Measurements from ENCODE around the gene TRAF3.
"Not testable (repeated sequence)": the region's sequence is repeated elsewhere in the genome, so short reads cannot be mapped to it uniquely, and the experiment has no call there.

TRAF3 gene

DNA sequence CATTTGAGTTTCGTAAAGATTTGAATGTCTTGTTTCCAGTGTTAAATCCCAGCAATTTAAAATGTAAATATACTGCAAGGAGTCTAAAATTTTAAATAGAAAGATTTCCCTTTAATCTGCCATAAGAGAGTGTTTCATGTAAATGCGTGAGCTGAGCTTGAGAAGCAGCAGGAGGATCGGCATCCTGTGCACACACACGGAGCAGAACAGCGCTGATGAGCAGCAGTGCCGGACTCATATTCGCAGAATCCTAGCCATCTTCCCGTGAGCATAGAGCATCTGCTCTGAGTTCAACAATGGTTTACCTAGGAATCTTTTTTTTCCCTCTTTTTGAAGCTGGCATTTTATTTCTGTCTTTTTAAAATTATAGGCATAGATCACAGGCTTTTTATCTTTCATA is 115.4 kb downstream of the TRAF3 start:
- no peak for DNase-seq (ENCODE audit: low spot score)

DNA sequence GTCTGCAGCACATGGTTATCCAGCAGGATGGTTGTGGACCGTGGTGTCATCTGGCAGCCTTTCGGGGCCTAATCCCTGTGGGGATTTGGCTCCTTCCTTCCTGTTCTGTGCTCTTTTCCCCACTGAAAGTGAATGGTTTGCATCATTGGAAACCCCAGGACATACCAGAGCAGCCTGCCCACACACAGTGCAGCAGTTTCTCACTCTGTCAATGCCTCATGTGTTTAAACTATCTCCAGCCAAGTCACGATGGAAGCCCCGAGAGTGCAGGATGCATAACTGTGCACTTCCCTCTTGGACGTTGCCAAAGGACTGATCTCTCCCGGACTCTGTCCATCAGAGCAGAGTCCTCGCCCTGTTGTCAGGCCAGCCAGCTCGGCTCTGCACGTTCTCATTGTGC is 116.2 kb downstream of the TRAF3 start:
- DNase-seq (ENCODE audit: low spot score): no peak

GRCh38 chr14:102896735-102897134 is 119.5 kb downstream of the TRAF3 start:
- DNase-seq (ENCODE audit: low spot score): not testable (repeated sequence)

GRCh38 chr14:102897299-102898027 is 120.2 kb downstream of the TRAF3 start:
- no peak for DNase-seq (ENCODE audit: low spot score)

- no peak for DNase-seq (ENCODE audit: low spot score)
These were observed 121.0 kb downstream of the TRAF3 start for GRCh38 chr14:102898298-102898697.

DNA sequence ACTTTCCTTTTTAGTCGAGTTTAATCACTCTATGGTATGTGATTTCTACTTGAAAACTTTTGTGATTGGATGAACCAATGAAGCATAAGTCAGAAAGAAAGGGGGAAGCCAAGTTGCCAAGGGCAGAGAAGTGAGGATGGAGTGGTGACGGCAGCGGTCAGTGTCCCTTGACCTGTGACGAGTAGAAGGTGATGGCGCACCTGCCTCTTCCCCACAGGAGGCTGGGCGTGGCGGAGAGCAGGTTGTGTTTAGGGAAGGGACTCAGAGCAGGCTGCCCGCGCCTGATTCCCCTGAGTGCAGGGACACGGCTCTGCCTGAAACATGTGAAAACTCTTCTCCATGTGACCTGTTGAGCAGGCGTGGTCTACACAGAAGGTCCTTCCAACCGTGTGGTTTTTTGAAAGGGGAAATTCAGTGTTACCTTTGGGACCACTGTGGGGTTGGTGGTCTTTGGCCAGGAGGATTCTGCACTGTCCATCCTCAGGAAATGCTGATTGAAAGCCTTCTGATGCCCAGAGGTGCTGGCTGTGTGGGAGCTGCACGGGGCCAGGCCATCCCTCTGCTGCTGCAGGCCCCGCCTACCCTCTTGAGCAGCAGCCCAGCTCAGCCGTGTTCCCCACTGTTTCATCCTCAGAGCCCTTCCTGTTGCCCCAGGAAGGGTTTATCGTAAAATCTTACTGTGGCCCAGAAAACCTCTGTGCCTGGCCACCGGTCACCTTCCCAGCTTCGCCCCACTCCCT is 121.7 kb downstream of the TRAF3 start:
- no peak for DNase-seq (ENCODE audit: low spot score)

GRCh38 chr14:102899516-102899900 is 122.3 kb downstream of the TRAF3 start:
- no peak for DNase-seq (ENCODE audit: low spot score)

- no peak for DNase-seq (ENCODE audit: low spot score)
These were observed 123.7 kb downstream of the TRAF3 start for GRCh38 chr14:102900631-102901571.

GRCh38 chr14:102901633-102902032 is 124.4 kb downstream of the TRAF3 start:
- no peak for DNase-seq (ENCODE audit: low spot score)

GRCh38 chr14:102902086-102902485 is 124.8 kb downstream of the TRAF3 start:
- DNase-seq (ENCODE audit: low spot score): no peak

DNA sequence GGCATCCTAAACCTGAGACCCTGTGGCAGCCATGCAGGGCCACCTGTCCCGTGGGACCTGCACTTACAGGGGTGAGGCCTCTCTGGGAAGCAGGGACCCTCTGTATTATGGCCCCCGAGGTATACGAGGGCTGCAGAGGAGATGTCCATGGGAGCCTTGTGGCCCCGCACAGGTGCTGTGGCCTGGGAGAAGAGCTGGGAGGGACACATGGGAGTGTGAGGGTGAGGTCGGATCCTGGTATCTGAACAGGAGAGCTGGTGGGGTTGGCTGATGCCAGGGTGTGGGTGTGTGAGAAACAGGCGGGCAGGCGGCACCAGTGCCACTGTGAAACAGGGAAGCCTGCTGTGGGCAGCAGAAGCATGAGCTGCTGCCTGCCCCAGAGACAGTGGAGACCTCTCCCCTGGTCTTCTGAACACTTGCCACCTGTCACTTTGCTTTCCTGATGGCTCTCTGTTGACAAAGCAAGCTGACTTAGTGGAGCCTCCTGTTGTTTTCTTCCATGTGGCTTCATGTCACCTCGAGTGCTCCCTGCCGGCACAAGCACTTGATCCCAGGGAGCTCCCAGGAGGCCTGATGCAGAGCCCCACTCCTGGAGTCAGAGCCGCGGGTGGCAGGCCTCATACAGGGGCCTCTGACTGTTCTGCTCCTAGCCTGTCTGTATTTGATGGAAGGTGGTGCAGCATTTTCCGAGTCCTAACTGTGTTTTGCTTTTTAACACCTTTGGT is 125.4 kb downstream of the TRAF3 start:
- DNase-seq (ENCODE audit: low spot score): no peak

DNA sequence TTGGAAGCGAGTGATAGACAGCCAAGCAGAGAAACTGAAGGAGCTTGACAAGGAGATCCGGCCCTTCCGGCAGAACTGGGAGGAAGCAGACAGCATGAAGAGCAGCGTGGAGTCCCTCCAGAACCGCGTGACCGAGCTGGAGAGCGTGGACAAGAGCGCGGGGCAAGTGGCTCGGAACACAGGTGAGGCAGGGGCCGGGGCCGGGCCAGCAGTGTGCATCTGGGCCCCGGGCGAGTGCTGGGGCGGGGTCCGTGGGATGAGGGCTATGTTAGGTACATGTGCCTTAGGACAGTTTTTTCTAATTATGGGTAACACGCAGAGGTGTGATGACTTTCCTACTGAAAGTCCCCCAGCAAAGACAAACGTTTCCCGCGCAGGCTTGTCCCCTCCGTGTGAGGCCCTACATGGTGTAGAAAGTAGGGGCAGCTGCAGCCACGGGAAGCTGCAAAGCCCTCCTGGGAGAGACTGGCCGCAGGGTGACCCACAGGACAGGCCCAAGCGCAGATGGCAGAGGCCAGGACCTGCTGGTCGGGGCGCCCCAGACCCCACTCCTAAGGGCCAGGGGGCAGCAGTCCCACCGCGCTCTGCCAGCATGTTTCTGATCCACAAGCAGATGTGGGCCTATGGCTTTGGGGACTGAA is 126.1 kb downstream of the TRAF3 start:
- DNase-seq (ENCODE audit: low spot score): no peak

DNA sequence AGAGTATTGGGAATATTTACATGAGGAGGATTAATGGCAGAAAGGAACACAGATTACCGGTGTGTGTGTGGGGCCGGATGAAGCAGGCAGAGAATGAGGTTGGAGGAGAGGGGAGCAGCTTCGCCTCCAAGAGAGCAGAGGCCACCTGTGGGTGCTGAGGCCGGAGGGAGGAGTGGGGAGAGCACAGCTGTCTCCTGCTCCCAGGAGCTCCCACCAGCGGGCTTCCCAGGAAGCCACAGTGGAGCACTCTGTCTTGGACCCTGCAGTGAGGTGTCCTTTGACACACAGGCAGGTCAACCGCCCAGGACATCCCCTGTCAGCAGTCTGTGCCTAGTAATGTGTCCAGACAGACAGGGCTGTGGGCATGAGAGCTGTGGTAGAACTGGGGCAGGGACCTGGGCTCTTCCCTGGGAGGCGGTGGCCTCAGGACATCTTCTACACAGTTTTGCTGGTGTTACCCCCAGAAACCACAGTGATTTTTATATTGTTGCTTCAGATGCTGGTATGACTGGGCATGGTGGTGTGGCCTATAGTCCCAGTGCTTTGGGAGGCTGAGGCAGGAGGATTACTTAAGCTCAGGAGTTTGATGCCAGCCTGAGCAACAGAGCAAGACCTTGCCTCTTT is 126.8 kb downstream of the TRAF3 start:
- no peak for DNase-seq (ENCODE audit: low spot score)

DNA sequence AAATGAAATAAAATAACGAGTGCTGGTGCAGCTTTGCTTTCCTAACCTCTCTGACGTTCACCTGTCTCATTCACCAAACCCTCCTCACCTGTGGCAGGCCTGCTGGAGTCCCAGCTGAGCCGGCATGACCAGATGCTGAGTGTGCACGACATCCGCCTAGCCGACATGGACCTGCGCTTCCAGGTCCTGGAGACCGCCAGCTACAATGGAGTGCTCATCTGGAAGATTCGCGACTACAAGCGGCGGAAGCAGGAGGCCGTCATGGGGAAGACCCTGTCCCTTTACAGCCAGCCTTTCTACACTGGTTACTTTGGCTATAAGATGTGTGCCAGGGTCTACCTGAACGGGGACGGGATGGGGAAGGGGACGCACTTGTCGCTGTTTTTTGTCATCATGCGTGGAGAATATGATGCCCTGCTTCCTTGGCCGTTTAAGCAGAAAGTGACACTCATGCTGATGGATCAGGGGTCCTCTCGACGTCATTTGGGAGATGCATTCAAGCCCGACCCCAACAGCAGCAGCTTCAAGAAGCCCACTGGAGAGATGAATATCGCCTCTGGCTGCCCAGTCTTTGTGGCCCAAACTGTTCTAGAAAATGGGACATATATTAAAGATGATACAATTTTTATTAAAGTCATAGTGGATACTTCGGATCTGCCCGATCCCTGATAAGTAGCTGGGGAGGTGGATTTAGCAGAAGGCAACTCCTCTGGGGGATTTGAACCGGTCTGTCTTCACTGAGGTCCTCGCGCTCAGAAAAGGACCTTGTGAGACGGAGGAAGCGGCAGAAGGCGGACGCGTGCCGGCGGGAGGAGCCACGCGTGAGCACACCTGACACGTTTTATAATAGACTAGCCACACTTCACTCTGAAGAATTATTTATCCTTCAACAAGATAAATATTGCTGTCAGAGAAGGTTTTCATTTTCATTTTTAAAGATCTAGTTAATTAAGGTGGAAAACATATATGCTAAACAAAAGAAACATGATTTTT is 128.2 kb downstream of the TRAF3 start:
- DNase-seq (ENCODE audit: low spot score): no peak

GRCh38 chr14:102906616-102907302 is 129.5 kb downstream of the TRAF3 start:
- DNase-seq (ENCODE audit: low spot score): no peak

GRCh38 chr14:102907303-102907844 is 130.1 kb downstream of the TRAF3 start:
- DNase-seq (ENCODE audit: low spot score): no peak

- no peak for DNase-seq (ENCODE audit: low spot score)
These were observed 130.9 kb downstream of the TRAF3 start for GRCh38 chr14:102907980-102908730.
